Stimulated activated CD8-positive, alpha-beta memory T cell treated with anti-CD3 and anti-CD28 coated beads, Interleukin-2, amount 100 ng/mL, for 48 hours (primary cell): ENCODE measurements around the gene MOBP.
"Not testable (repeated sequence)": the region's sequence is repeated elsewhere in the genome, so short reads cannot be mapped to it uniquely, and the experiment has no call there.

Source experiments
- DNase-seq, 2 donors: peaks; one replicate each; pipeline ENCODE4 v3.0.0-alpha.2; 2020; ENCODE audit warnings: low read depth in 2 of 2

MOBP gene

DNA sequence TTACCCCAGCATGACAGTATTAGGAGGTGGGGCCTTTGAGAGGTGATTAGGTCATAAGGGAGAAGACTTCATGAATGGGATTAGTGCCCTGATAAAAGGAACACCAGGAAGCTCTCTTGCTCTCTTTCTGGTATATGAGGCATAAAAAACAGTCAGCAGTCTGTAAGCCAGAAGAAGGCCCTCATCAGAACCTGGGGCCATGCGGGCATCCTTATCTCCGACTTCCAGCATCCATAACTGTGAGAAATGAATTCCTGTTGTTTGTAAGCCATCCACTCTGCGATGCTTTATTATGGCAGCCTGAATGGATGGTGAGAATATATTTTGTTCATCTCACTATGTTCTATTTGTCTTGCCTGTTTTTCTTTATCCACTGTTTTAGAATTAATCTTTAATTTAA, 17.7 kb upstream of the MOBP start:
- DNase-seq = no peak

DNA sequence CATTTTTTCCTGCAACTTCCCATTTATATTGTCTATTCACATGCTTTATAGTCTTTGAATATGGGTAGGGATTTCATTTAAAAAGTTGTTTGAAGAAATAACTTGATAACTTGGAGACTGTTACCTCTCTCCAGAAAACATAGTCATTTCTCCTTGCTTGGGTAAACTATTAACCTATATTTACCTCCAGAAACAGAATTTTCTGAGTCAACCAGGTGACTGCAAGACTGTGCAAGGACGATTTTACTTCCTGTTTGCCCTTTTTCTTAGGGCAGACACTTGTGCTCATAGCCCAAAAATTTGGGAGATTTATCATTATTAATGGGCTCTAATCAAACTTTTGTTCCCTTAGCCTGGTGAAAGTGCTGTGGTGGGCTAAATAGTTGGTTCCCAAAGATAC, 14.3 kb upstream of the MOBP start:
- DNase-seq = no peak

GRCh38 chr3:39453872-39454271, 13.6 kb upstream of the MOBP start:
- not testable (repeated sequence) for DNase-seq

GRCh38 chr3:39454591-39455217, 12.8 kb upstream of the MOBP start:
- no peak for DNase-seq

DNA sequence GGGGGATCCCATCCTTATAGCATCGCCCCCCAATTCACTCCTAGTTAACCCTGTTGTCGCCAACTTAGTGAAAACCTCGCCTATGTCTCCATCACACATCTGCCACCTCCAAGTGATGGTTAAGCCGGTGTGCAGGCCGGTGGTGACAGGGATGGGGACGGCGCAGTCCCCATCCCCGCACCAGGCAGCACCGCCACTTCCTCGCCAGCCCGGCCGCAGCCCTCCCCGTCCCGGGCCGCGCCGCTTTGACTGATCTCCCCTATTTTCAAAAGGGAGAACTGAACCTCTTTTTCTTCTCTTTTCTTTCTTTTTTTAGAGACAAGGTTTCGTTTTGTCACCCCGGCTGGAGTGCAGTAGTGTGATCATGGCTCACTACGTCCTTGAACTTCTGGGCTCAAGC, 11.3 kb upstream of the MOBP start:
- no peak for DNase-seq

GRCh38 chr3:39457361-39457760, 10.1 kb upstream of the MOBP start:
- DNase-seq = no peak

- not testable (repeated sequence) for DNase-seq
These were observed 8.9 kb upstream of the MOBP start for GRCh38 chr3:39458579-39458978.

DNA sequence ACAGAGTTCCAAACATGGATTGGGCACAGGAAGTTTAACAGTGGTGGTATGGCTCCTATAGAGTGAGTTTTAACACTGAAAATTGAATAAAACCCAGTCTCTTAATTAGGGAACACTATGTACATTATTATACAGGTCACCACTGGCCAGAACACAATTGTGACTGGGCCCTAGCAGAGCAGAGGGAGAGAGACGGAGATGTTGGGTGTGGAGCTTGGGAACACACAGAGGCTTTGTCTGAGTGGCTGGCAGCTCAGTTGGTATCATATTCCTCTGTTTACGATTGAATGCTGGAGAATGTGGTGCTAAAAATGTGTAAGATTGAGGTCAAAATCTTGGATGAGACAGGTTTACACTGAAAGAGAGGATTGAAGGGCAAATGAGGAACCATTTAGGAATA, 6.8 kb upstream of the MOBP start:
- DNase-seq = no peak

DNA sequence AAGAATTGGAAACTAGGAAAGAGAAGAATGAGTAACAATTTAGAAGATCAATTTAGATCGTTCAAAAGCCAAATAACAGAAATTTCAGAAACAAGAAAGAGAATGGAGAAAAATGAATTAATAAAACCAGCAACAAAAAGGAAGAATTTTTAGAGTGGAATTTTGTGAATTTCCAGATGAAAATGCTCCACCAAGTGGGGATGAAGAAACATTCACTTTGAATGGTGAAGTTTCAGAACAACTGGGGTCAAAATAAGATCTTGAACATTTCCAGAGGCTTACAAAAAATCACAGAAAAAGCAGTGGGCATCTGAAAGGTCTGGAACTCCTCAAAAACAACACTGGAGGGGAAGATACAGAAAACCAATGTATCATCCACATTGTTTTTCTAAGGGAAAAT, 4.2 kb upstream of the MOBP start:
- DNase-seq = no peak

DNA sequence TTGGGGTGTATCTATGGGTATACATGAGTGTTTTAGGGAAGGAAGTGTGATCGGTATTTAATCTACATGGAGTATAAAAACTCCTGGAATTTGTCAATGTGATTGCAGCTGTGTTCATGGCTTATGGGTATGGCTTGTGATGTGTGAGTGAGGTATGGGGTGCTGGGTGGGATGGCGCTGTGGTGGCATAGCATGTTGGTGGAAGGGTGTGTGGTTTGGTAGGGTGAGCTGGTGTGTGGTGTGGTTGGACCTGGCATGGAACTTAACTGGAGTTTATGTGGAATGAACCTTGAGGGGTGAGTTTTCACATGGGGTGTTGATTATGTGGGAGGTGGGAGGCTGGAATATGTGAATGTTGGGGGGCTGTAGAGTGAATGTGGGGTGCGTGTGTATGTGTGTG, 492 bp upstream of the MOBP start:
- no peak for DNase-seq

GRCh38 chr3:39468108-39468436, 592 bp downstream of the MOBP start:
- no peak for DNase-seq

- no peak for DNase-seq
These were observed 1.8 kb downstream of the MOBP start for GRCh38 chr3:39469258-39469657.

- DNase-seq = no peak
These were observed 2.5 kb downstream of the MOBP start for GRCh38 chr3:39469945-39470344.

DNA sequence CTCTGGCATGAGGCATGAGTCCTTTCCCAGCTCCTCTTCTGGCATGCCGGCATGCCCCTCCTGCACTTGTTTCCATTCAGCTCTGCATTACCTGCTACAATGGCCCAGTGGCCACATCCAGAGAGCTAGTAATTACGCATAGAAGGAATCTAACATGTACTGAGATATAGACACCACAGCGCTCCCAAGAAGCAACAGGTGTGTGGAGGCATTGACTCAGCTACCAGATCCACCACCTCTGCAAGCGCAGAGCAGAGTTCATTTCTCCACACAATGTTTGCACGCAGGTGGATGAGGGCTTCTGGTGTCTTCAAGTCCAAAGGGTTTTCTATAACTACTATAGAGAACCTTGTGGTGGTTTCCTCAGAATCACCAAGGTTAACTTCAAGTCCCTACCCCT, 4.2 kb downstream of the MOBP start:
- no peak for DNase-seq

DNA sequence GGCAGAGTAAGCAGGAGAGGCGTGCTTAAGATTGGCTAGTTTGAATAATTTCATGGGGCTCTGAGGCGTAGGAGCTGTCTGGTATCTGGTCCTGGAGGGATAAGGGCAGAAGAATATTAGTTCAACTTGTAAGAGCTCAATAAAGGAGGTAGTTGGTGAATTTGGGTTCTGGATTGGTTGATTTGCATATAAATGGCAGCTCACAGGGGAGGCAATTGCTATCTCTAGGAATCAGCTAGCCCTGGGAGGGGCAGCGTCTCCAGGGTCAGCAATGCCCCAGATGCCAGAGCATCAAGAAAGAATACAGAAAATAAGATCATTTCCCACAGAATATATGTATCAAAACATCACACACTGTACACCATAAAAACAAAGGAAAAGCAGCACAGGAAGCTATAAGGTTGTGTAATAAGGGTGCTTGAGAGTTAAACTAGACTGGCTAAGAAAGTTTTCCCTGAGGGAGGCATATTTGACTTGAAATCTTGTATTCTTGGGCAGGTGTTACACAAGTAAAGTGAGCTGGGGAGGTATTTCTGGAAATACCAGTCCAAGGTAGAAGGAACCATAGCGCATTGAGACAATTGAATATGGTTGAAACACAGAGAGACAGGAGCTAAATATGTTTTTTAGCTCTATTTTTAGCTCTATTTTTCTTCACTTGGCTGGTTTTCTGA, 6.1 kb downstream of the MOBP start:
- no peak for DNase-seq

- no peak for DNase-seq
These were observed 6.6 kb downstream of the MOBP start for GRCh38 chr3:39474126-39474515.

- no peak for DNase-seq
These were observed 9.3 kb downstream of the MOBP start for GRCh38 chr3:39476783-39477182.

GRCh38 chr3:39478226-39478625, 10.7 kb downstream of the MOBP start:
- no peak for DNase-seq

- DNase-seq = no peak
These were observed 12.4 kb downstream of the MOBP start for GRCh38 chr3:39479701-39480414.

DNA sequence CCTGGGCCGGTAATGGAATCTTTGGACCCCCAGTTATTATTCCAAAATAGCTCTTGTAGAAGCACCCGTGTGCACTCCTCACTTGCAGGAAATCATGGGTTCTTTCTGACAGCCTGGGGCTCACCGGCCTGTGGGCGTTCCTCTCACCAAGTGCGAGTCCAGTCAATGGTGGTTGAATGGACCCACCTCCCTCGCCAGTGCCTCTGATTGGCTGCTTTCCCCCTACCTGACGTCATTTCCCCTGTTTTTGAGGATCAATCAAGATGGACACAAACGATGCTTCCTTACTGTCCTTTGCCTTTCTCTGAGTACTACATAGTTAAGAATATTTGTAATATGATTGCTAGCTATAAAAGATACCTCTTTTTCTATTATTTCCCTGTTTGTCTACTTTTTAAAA, 18.1 kb downstream of the MOBP start:
- no peak for DNase-seq

DNA sequence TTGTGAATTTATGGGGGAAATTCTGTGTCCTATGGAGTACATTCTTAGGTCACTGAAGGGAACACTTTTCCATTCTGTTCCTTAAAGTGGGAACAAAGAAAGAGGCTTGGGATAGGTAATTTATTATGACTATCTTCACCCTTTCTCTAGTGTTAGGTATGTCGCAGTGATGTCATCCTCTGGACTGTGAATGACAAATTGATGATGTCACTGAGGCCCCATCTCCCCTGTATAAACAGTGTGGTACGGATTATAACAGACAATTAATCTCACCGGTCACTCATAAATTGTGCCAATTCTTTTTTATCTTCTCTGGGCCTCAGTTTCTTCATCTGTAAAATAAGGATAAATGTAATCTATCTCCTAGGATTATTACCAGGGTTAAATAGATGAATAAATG, 23.5 kb downstream of the MOBP start:
- no peak for DNase-seq

GRCh38 chr3:39491733-39492350, 24.4 kb downstream of the MOBP start:
- no peak for DNase-seq

- no peak for DNase-seq
These were observed 27.3 kb downstream of the MOBP start for GRCh38 chr3:39494781-39495180.
